Mesenchymal stem cell (in vitro differentiated cells and primary cell): ENCODE measurements around the gene PFAS.

Source experiments
- DNase-seq: peaks from one replicate; pipeline ENCODE4 v3.0.0-alpha.2; 2013
- H2AFZ ChIP-seq: one replicate; pipeline ENCODE4 v1.6.1; 2013; ENCODE audit warnings: low read depth, mild to moderate bottlenecking, control low read depth, inconsistent platforms, low read length, moderate library complexity
- H2AK5ac ChIP-seq: 2 replicates; pipeline ENCODE4 v1.6.1; 2013; ENCODE audit warnings: low read length, moderate library complexity, mild to moderate bottlenecking, inconsistent platforms; ENCODE audit not compliant: severe bottlenecking
- H2BK120ac ChIP-seq: one replicate; pipeline ENCODE4 v1.6.1; 2013; ENCODE audit warnings: low read depth, mild to moderate bottlenecking, inconsistent platforms, low read length, moderate library complexity
- H2BK12ac ChIP-seq, 2 experiments: one replicate each; pipeline ENCODE4 v1.6.1; 2013; ENCODE audit warnings: inconsistent platforms in 2 of 2, low read length in 2 of 2, mild to moderate bottlenecking in 2 of 2, moderate library complexity in 2 of 2, control low read depth in 1 of 2
- H2BK15ac ChIP-seq: one replicate; pipeline ENCODE4 v1.6.1; 2013; ENCODE audit warnings: mild to moderate bottlenecking, low read depth, inconsistent platforms; ENCODE audit not compliant: poor library complexity, severe bottlenecking
- H2BK5ac ChIP-seq: 2 replicates; pipeline ENCODE4 v1.6.1; 2013; ENCODE audit warnings: low read depth, mild to moderate bottlenecking, low read length, control low read depth, inconsistent platforms; ENCODE audit not compliant: poor library complexity, severe bottlenecking
- H3K14ac ChIP-seq, 2 experiments: one replicate each; pipeline ENCODE4 v1.6.1; 2013; ENCODE audit warnings: inconsistent platforms in 2 of 2, low read length in 2 of 2, control low read depth in 1 of 2, mild to moderate bottlenecking in 1 of 2, moderate library complexity in 1 of 2
- H3K18ac ChIP-seq, 2 experiments: one replicate each; pipeline ENCODE4 v1.6.1; 2013; ENCODE audit warnings: inconsistent platforms in 2 of 2, low read length in 2 of 2, control low read depth in 1 of 2, low read depth in 1 of 2, mild to moderate bottlenecking in 1 of 2
- H3K23ac ChIP-seq, 2 experiments: one replicate each; pipeline ENCODE4 v1.6.1; 2013; ENCODE audit warnings: inconsistent platforms in 2 of 2, low read length in 2 of 2, mild to moderate bottlenecking in 2 of 2, moderate library complexity in 2 of 2, control low read depth in 1 of 2
- H3K27ac ChIP-seq: 2 replicates; pipeline ENCODE4 v1.5.1; 2013; ENCODE audit warnings: mild to moderate bottlenecking, moderate library complexity, low read length, control low read depth, inconsistent platforms; ENCODE audit not compliant: poor library complexity, severe bottlenecking
- H3K27me3 ChIP-seq, 2 experiments: 2 replicates each; pipeline versions ENCODE4 v1.6.1 to v1.7.0; 2013; ENCODE audit warnings: low read length in 2 of 2, mild to moderate bottlenecking in 2 of 2, moderate library complexity in 2 of 2, control low read depth in 1 of 2, inconsistent platforms in 1 of 2; ENCODE audit not compliant: control insufficient read depth in 1 of 2, insufficient read depth in 1 of 2
- H3K36me3 ChIP-seq, 2 experiments: 2 replicates each; pipeline versions ENCODE4 v1.6.1 to v1.7.0; 2013; ENCODE audit warnings: low read length in 2 of 2, control low read depth in 1 of 2, inconsistent platforms in 1 of 2, low read depth in 1 of 2, mild to moderate bottlenecking in 1 of 2; ENCODE audit not compliant: insufficient read depth in 2 of 2, control insufficient read depth in 1 of 2
- H3K4ac ChIP-seq, 2 experiments: one replicate each; pipeline ENCODE4 v1.6.1; 2013; ENCODE audit warnings: inconsistent platforms in 2 of 2, low read length in 2 of 2, mild to moderate bottlenecking in 2 of 2, moderate library complexity in 2 of 2, control low read depth in 1 of 2, low read depth in 1 of 2
- H3K4me1 ChIP-seq: 2 replicates; pipeline ENCODE4 v1.6.1; 2013; ENCODE audit warnings: low read depth, low read length, control low read depth; ENCODE audit not compliant: control insufficient read depth, insufficient read depth
- H3K4me2 ChIP-seq: 2 replicates; pipeline ENCODE4 v1.6.1; 2013; ENCODE audit warnings: low read length, mild to moderate bottlenecking, inconsistent platforms; ENCODE audit not compliant: poor library complexity, severe bottlenecking
- H3K4me3 ChIP-seq, 2 experiments: 2 replicates each; pipeline versions ENCODE4 v1.5.1 to v1.7.0; 2013; ENCODE audit warnings: low read length in 2 of 2, mild to moderate bottlenecking in 2 of 2, control low read depth in 1 of 2, low read depth in 1 of 2; ENCODE audit not compliant: insufficient read depth in 1 of 2
- H3K79me1 ChIP-seq: replicated peaks from 2 replicates; pipeline ENCODE4 v1.6.1; 2013; ENCODE audit warnings: mild to moderate bottlenecking, control low read depth, low read length, inconsistent platforms; ENCODE audit not compliant: poor library complexity, severe bottlenecking
- H3K9ac ChIP-seq: 2 replicates; pipeline ENCODE4 v1.7.0; 2013; ENCODE audit warnings: mild to moderate bottlenecking, low read length, moderate library complexity
- H3K9me3 ChIP-seq: 2 replicates; pipeline ENCODE4 v1.7.0; 2013; ENCODE audit warnings: mild to moderate bottlenecking, low read length; ENCODE audit not compliant: control insufficient read depth
- H4K8ac ChIP-seq: one replicate; pipeline ENCODE4 v1.6.1; 2013; ENCODE audit warnings: inconsistent platforms, mild to moderate bottlenecking, low read length, moderate library complexity
- H4K91ac ChIP-seq: one replicate; pipeline ENCODE4 v1.6.1; 2013; ENCODE audit warnings: mild to moderate bottlenecking, low read length, inconsistent platforms
- WGBS: methylation state at CpG from one replicate; pipeline ENCODE4 v1.1.7; 2013; ENCODE audit warnings: mixed read lengths; 5-methylcytosine and 5-hydroxymethylcytosine counted together

PFAS gene

GRCh38 chr17:8300627-8301242 lies 51.6 kb downstream of the PFAS start:
- no peaks in the 10 kb centered on the region for H3K4me1 ChIP-seq

GRCh38 chr17:8310601-8311123 lies 61.6 kb downstream of the PFAS start:
- no peak overlapping the region for H4K8ac ChIP-seq
- H3K79me1 ChIP-seq, result no peaks in the 10 kb centered on the region
- no peak overlapping the region for H3K9ac ChIP-seq
- H3K4ac ChIP-seq, result no peak overlapping the region
- H3K23ac ChIP-seq, result no peak overlapping the region
- no peak overlapping the region for H2AK5ac ChIP-seq
- no peaks in the 10 kb centered on the region for H3K36me3 ChIP-seq
- DNase-seq, result no peak
- no peak overlapping the region for H2BK15ac ChIP-seq
- no peak overlapping the region for H3K4me2 ChIP-seq
- H3K4me1 ChIP-seq, result peaks cover 8% of the 10 kb centered on the region
- H4K91ac ChIP-seq, result peak overlapping the region; percentile 30
- no peak overlapping the region for H3K27ac ChIP-seq
- no peak overlapping the region for H3K4me3 ChIP-seq
- no peak overlapping the region for H2BK12ac ChIP-seq
- H2BK120ac ChIP-seq, result no peak overlapping the region
- no peak overlapping the region for H2AFZ ChIP-seq
- WGBS, result 77% methylated on average over 8 of the region's 10 CpGs
- H3K27me3 ChIP-seq, result peaks cover 50 to 59% of the 10 kb centered on the region in 2 experiments
- no peak overlapping the region for H2BK5ac ChIP-seq
- H3K14ac ChIP-seq, result no peak overlapping the region
- no peak overlapping the region for H3K18ac ChIP-seq
- no peaks in the 10 kb centered on the region for H3K9me3 ChIP-seq

More at GRCh38 chr17:8300627-8301242, 51.6 kb downstream of the PFAS start:
- peak; percentile 70 for DNase-seq
- H3K23ac ChIP-seq, result no peak overlapping the region
- no peak overlapping the region for H2BK5ac ChIP-seq
- H3K9ac ChIP-seq, result no peak overlapping the region
- no peak overlapping the region for H2AFZ ChIP-seq
- H2BK120ac ChIP-seq, result no peak overlapping the region
- H3K36me3 ChIP-seq, result no peaks in the 10 kb centered on the region
- H3K4ac ChIP-seq, result no peak overlapping the region
- no peaks in the 10 kb centered on the region for H3K9me3 ChIP-seq
- no peak overlapping the region for H4K91ac ChIP-seq
- no peak overlapping the region for H2BK15ac ChIP-seq
- no peak overlapping the region for H3K4me3 ChIP-seq
- H4K8ac ChIP-seq, result peak overlapping the region; percentile 54
- H3K27ac ChIP-seq, result no peak overlapping the region
- H3K14ac ChIP-seq, result no peak overlapping the region
- no peak overlapping the region for H2AK5ac ChIP-seq
- no peaks in the 10 kb centered on the region for H3K79me1 ChIP-seq
- 2% methylated on average over 7 of the region's 8 CpGs for whole genome bisulfite sequencing
- H3K4me2 ChIP-seq, result peak overlapping the region; percentile 4
- H2BK12ac ChIP-seq, result no peak overlapping the region
- H3K27me3 ChIP-seq, result no peaks in the 10 kb centered on the region
- no peak overlapping the region for H3K18ac ChIP-seq

GRCh38 chr17:8311131-8311790 lies 62.2 kb downstream of the PFAS start:
- Histone ChIP-seq H2BK5ac (no peak overlapping the region), H2BK15ac (no peak overlapping the region), H3K4me2 (no peak overlapping the region), H3K4me3 (no peak overlapping the region), H3K9ac (no peak overlapping the region), H3K79me1 (no peaks in the 10 kb centered on the region), H3K36me3 (no peaks in the 10 kb centered on the region), H3K9me3 (no peaks in the 10 kb centered on the region), H2AFZ (no peak overlapping the region), H3K23ac (no peak overlapping the region), H2BK120ac (no peak overlapping the region), H2BK12ac (no peak overlapping the region), H3K14ac (no peak overlapping the region), H3K18ac (no peak overlapping the region), H3K4me1 (peaks cover 11% of the 10 kb centered on the region), H2AK5ac (no peak overlapping the region), H4K91ac (no peak overlapping the region), H3K27ac (no peak overlapping the region), H4K8ac (no peak overlapping the region), H3K27me3 (peaks cover 56 to 65% of the 10 kb centered on the region in 2 experiments), H3K4ac (no peak overlapping the region)
- 89% methylated on average over 22 of the region's 25 CpGs for WGBS
- no peak for DNase-seq

- Histone ChIP-seq H3K4me3 (no peak overlapping the region), H3K23ac (no peak overlapping the region)
Observed at GRCh38 chr17:8312251-8312650, 63.2 kb downstream of the PFAS start.

More at GRCh38 chr17:8312251-8312650, 63.2 kb downstream of the PFAS start:
- Histone ChIP-seq H3K27ac (no peak overlapping the region), H3K9ac (no peak overlapping the region), H3K9me3 (no peaks in the 10 kb centered on the region), H3K79me1 (no peaks in the 10 kb centered on the region), H4K91ac (no peak overlapping the region), H3K27me3 (peaks cover 66 to 74% of the 10 kb centered on the region in 2 experiments), H3K4me2 (no peak overlapping the region), H4K8ac (no peak overlapping the region), H3K36me3 (no peaks in the 10 kb centered on the region), H3K4ac (no peak overlapping the region), H3K18ac (no peak overlapping the region), H2BK120ac (no peak overlapping the region), H2BK15ac (no peak overlapping the region), H2AK5ac (no peak overlapping the region), H3K14ac (no peak overlapping the region), H2AFZ (no peak overlapping the region), H3K4me1 (peaks cover 11% of the 10 kb centered on the region), H2BK5ac (no peak overlapping the region), H2BK12ac (no peak overlapping the region)
- WGBS, result 85% methylated on average over 12 of the region's 13 CpGs
- DNase-seq, result no peak
